ENCODE measurements around the gene PRPF39. TPM values are rescaled to one million over a fixed set of nuclear protein-coding genes. Genes with fewer than 3 reads are reported as not detected.

The PRPF39 gene
- total RNA-seq, 1 donor from 2014 or later: 97.2 TPM

- H2AFZ ChIP-seq (replicated peaks): no peak overlapping the region
- peaks cover 69% of the 10 kb centered on the region for H3K36me3 ChIP-seq
- no peak overlapping the region for H3K4me3 ChIP-seq
- H3K4me1 ChIP-seq: no peaks in the 10 kb centered on the region
- peak overlapping the region; percentile 30 for H3K27ac ChIP-seq
- H3F3A ChIP-seq (ENCODE audit: low read depth): peaks cover 62% of the 10 kb centered on the region
- Mint-ChIP-seq H3K9me3 (no peaks in the 10 kb centered on the region), H3K4me3 (no peak overlapping the region), H3K4me1 (no peaks in the 10 kb centered on the region), H3K36me3 (peaks cover 27% of the 10 kb centered on the region), H3K27ac (no peak overlapping the region), H3K27me3 (ENCODE audit: insufficient read depth, low read depth) (no peaks in the 10 kb centered on the region)
- peaks cover 20% of the 10 kb centered on the region for H4K20me1 ChIP-seq (ENCODE audit: low read depth)
- no peaks in the 10 kb centered on the region for H3K27me3 ChIP-seq
- H3K9me3 ChIP-seq (ENCODE audit: low read depth): no peaks in the 10 kb centered on the region
- no peak for DNase-seq (ENCODE audit: low spot score)
- H3K79me2 ChIP-seq (ENCODE audit: low read depth): no peaks in the 10 kb centered on the region
- no peak overlapping the region for H3K9ac ChIP-seq
- H3K4me2 ChIP-seq: no peak overlapping the region
- TF ChIP-seq CTCF (IDR thresholded peaks at IDR 0.05): no peak
- TF ChIP-seq EZH2 (IDR thresholded peaks at IDR 0.05): no peak
- TF ChIP-seq EZH2phosphoT487 (IDR thresholded peaks at IDR 0.05): no peak
Observed at GRCh38 chr14:45114327-45114726, 30.4 kb downstream of the PRPF39 start.

GRCh38 chr14:45118594-45118993, 34.7 kb downstream of the PRPF39 start:
- H3F3A ChIP-seq (ENCODE audit: low read depth): peaks cover 36% of the 10 kb centered on the region
- no peak overlapping the region for H3K4me3 Mint-ChIP-seq
- DNase-seq (ENCODE audit: low spot score): no peak
- no peak overlapping the region for H3K4me2 ChIP-seq
- no peak overlapping the region for H3K9ac ChIP-seq
- no peak for TF ChIP-seq EZH2 (IDR thresholded peaks at IDR 0.05)
- TF ChIP-seq EZH2phosphoT487 (IDR thresholded peaks at IDR 0.05): no peak
- no peak for TF ChIP-seq CTCF (IDR thresholded peaks at IDR 0.05)
- no peak overlapping the region for H3K4me3 ChIP-seq
- no peaks in the 10 kb centered on the region for H3K9me3 ChIP-seq (ENCODE audit: low read depth)
- no peak overlapping the region for H3K27ac Mint-ChIP-seq
- peaks cover 31% of the 10 kb centered on the region for H3K36me3 Mint-ChIP-seq
- no peaks in the 10 kb centered on the region for H3K4me1 Mint-ChIP-seq
- no peaks in the 10 kb centered on the region for H3K27me3 ChIP-seq
- H2AFZ ChIP-seq (replicated peaks): no peak overlapping the region
- no peaks in the 10 kb centered on the region for H3K27me3 Mint-ChIP-seq (ENCODE audit: insufficient read depth, low read depth)
- no peaks in the 10 kb centered on the region for H3K79me2 ChIP-seq (ENCODE audit: low read depth)
- H3K4me1 ChIP-seq: no peaks in the 10 kb centered on the region
- H3K27ac ChIP-seq: peak overlapping the region; percentile 5
- peaks cover 17% of the 10 kb centered on the region for H4K20me1 ChIP-seq (ENCODE audit: low read depth)
- peaks cover 67% of the 10 kb centered on the region for H3K36me3 ChIP-seq
- H3K9me3 Mint-ChIP-seq: no peaks in the 10 kb centered on the region

GRCh38 chr14:45120096-45120495, 36.2 kb downstream of the PRPF39 start:
- Mint-ChIP-seq H3K9me3 (no peaks in the 10 kb centered on the region), H3K36me3 (peaks cover 35% of the 10 kb centered on the region), H3K4me3 (no peak overlapping the region), H3K27ac (no peak overlapping the region), H3K4me1 (no peaks in the 10 kb centered on the region), H3K27me3 (ENCODE audit: insufficient read depth, low read depth) (no peaks in the 10 kb centered on the region)
- H3K9ac ChIP-seq: no peak overlapping the region
- peaks cover 13% of the 10 kb centered on the region for H4K20me1 ChIP-seq (ENCODE audit: low read depth)
- H3K27ac ChIP-seq: no peak overlapping the region
- no peak overlapping the region for H3K4me3 ChIP-seq
- H3K36me3 ChIP-seq: peaks cover 62% of the 10 kb centered on the region
- H2AFZ ChIP-seq (replicated peaks): no peak overlapping the region
- no peaks in the 10 kb centered on the region for H3K27me3 ChIP-seq
- TF ChIP-seq EZH2phosphoT487 (IDR thresholded peaks at IDR 0.05) (no peak), EZH2 (IDR thresholded peaks at IDR 0.05) (no peak), CTCF (IDR thresholded peaks at IDR 0.05) (no peak)
- H3K4me1 ChIP-seq: no peaks in the 10 kb centered on the region
- no peaks in the 10 kb centered on the region for H3K9me3 ChIP-seq (ENCODE audit: low read depth)
- peaks cover 14% of the 10 kb centered on the region for H3K79me2 ChIP-seq (ENCODE audit: low read depth)
- peaks cover 21% of the 10 kb centered on the region for H3F3A ChIP-seq (ENCODE audit: low read depth)
- no peak overlapping the region for H3K4me2 ChIP-seq
- no peak for DNase-seq (ENCODE audit: low spot score)
